CD4-positive, alpha-beta T cell (primary cell): ENCODE data around the gene CATSPER4. TPM values are rescaled to one million over a fixed set of nuclear protein-coding genes. Genes with fewer than 3 reads are reported as not detected.

ENCODE experiments used
- ATAC-seq: fragments of 200-7000 bp; cut with Tn5 transposase; one replicate; pipeline ENCODE4 v1.10.0; 2022; ENCODE audit warnings: mild to moderate bottlenecking; ENCODE audit not compliant: poor library complexity
- CTCF ChIA-PET: fragments of 350-600 bp; sonication (Branson Sonifier 250); formaldehyde crosslinking; loops from one replicate; lab custom pipeline; 2021; ENCODE audit warnings: antibody characterized with exemption, inconsistent platforms; lab: Charles Lee
- POLR2A ChIA-PET: fragments of 350-600 bp; sonication (Branson Sonifier 250); formaldehyde crosslinking; loops from one replicate; lab custom pipeline; 2021; ENCODE audit warnings: antibody characterized with exemption, inconsistent platforms; lab: Charles Lee
- DNase-seq, 14 experiments: peaks; one replicate each; pipeline ENCODE4 v3.0.0-alpha.2; 2013 to 2020; ENCODE audit warnings: mixed read lengths in 2 of 14
- H3K27ac ChIP-seq, 2 donors: one replicate each; pipeline versions ENCODE4 v1.5.1 to v1.7.0; 2013; ENCODE audit warnings: low read length in 2 of 2, low read depth in 1 of 2, mild to moderate bottlenecking in 1 of 2
- H3K27me3 ChIP-seq, 2 experiments: 1 replicate in 1 of 2; 2 replicates in 1 of 2; pipeline versions ENCODE4 v1.6.1 to v1.7.0; 2013; ENCODE audit warnings: low read length in 2 of 2, control low read depth in 1 of 2, mild to moderate bottlenecking in 1 of 2, moderate library complexity in 1 of 2; ENCODE audit not compliant: insufficient read depth in 2 of 2, control insufficient read depth in 1 of 2
- H3K36me3 ChIP-seq: one replicate; pipeline ENCODE4 v1.6.1; 2013; ENCODE audit warnings: low read length, control low read depth; ENCODE audit not compliant: insufficient read depth
- H3K4me1 ChIP-seq: one replicate; pipeline ENCODE4 v1.6.1; 2013; ENCODE audit warnings: low read length, control low read depth; ENCODE audit not compliant: insufficient read depth
- H3K4me3 ChIP-seq: one replicate; pipeline ENCODE4 v1.5.1; 2013; ENCODE audit warnings: mild to moderate bottlenecking, low read length, moderate library complexity
- H3K9me3 ChIP-seq, 2 experiments: 1 replicate in 1 of 2; 2 replicates in 1 of 2; pipeline versions ENCODE4 v1.6.1 to v1.7.0; 2013; ENCODE audit warnings: low read length in 2 of 2, mild to moderate bottlenecking in 2 of 2, control low read depth in 1 of 2, moderate library complexity in 1 of 2; ENCODE audit not compliant: control insufficient read depth in 1 of 2, insufficient read depth in 1 of 2
- H3K27ac Mint-ChIP-seq: one replicate; pipeline ENCODE4 v1.8.0; 2020; ENCODE audit warnings: mixed read lengths
- H3K27me3 Mint-ChIP-seq: one replicate; pipeline ENCODE4 v1.8.0; 2021; ENCODE audit warnings: mixed read lengths
- H3K36me3 Mint-ChIP-seq: one replicate; pipeline ENCODE4 v1.8.0; 2021; ENCODE audit warnings: low read depth, mixed read lengths
- H3K4me1 Mint-ChIP-seq: one replicate; pipeline ENCODE4 v1.8.0; 2021; ENCODE audit warnings: low read depth, mixed read lengths
- H3K4me3 Mint-ChIP-seq: one replicate; pipeline ENCODE4 v1.8.0; 2020; ENCODE audit warnings: mild to moderate bottlenecking, mixed read lengths
- H3K9me3 Mint-ChIP-seq: one replicate; pipeline ENCODE4 v1.8.0; 2020; ENCODE audit warnings: mixed read lengths
- CTCF ChIP-seq: fragments of 200-600 bp; IDR thresholded peaks from one replicate; pipeline ENCODE4 v1.8.0; 2022; ENCODE audit warnings: antibody characterized with exemption, mild to moderate bottlenecking
- intact Hi-C, 2 experiments: fragments of 100-400 bp; cut with DNase I in 1 of 2; cut with micrococcal nuclease in 1 of 2; formaldehyde crosslinking; loops; one replicate each; pipeline versions ENCODE4 v1.15.1 to v1.9.0; 2023 to 2025; cut with DNase I, micrococcal nuclease
- total RNA-seq, 174 experiments: library from RNA in 2 of 174; stranded (reverse) in 2 of 174; gene quantifications; one replicate each; pipeline ENCODE4 v1.2.3 and lab custom pipeline; 2021 to 2026

The CATSPER4 gene
- total RNA-seq, 2 experiments from 2014 or later = not detected

DNA sequence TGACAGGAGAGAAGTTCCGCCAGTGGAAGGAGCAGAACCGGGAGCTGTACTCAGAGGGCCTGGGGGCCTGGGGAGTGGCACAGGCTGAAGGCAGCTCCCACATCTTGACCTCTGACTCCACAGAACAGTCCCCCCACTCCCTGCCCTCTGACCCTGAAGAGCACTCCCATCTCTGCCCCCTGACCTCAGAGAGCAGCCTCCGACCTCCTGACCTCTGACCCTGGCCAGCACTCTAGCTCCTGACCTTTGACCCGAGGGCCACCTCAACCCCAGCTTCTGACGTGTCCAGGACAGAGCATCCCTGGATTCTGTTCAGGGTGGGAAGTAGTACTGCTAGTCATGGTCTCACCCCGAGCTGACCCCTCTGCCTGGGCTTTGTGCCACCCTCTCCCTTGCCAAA is 1.1 kb upstream of the CATSPER4 start:
- no peak overlapping the region for H3K27ac ChIP-seq
- ChIA-PET CTCF (interaction anchor here (3.5 kb wide), 1 partner anchor 45 kb away, joined by 12 read pairs; the partner anchor contains the start of gene CEP85), POLR2A (interaction anchor here (1.2 kb wide), 1 partner anchor 44 kb away, joined by 3 read pairs; no protein-coding TSS in a partner anchor)
- no peaks in the 10 kb centered on the region for H3K36me3 Mint-ChIP-seq
- no peaks in the 10 kb centered on the region for H3K27me3 ChIP-seq
- no peak for TF ChIP-seq CTCF
- H3K4me3 ChIP-seq = no peak overlapping the region
- no peaks in the 10 kb centered on the region for H3K36me3 ChIP-seq
- DNase-seq (no peak), ATAC-seq (no peak)
- no peaks in the 10 kb centered on the region for H3K9me3 ChIP-seq
- intact Hi-C loops = no loop called here
- peaks cover 11% of the 10 kb centered on the region for H3K4me1 ChIP-seq
- H3K4me1 Mint-ChIP-seq = peaks cover 17% of the 10 kb centered on the region
- no peaks in the 10 kb centered on the region for H3K9me3 Mint-ChIP-seq
- H3K4me3 Mint-ChIP-seq = no peak overlapping the region
- H3K27me3 Mint-ChIP-seq = no peaks in the 10 kb centered on the region
- no peak overlapping the region for H3K27ac Mint-ChIP-seq

DNA sequence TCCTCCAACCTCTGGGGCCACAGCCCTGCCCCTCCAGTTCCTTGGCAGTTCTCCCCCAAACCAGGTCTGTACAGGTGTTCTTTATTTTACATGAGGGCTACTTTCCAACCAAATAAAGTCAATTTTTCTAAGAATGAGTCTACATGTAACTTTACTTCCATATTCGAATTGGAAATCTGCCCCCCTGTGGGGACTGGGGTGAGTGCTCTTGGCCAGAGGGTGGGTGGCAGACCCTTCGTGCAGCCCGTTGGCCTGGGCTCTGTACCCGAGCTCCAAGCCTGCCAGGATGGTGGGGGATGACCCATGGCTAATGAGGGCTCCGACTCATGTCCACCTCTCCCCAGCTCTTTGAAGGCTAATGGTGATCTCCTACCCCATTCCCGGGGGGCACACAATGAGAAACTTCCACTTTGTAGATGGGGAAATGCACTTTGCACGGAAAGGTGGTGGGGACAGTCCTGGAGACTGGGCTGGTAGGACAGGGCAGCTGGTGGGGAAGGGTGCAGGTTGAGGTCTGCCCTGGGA is 589 bp upstream of the CATSPER4 start:
- Mint-ChIP-seq H3K9me3 (no peaks in the 10 kb centered on the region), H3K4me3 (no peak overlapping the region), H3K36me3 (no peaks in the 10 kb centered on the region), H3K4me1 (peaks cover 17% of the 10 kb centered on the region), H3K27ac (no peak overlapping the region), H3K27me3 (no peaks in the 10 kb centered on the region)
- POLR2A ChIA-PET = interaction anchor here (1.2 kb wide), 1 partner anchor 44 kb away, joined by 3 read pairs; no protein-coding TSS in a partner anchor
- ATAC-seq (no peak), DNase-seq (no peak)
- peaks cover 11% of the 10 kb centered on the region for H3K4me1 ChIP-seq
- intact Hi-C loops = no loop called here
- no peaks in the 10 kb centered on the region for H3K27me3 ChIP-seq
- CTCF ChIA-PET = interaction anchor here (3.5 kb wide), 1 partner anchor 44 kb away, joined by 12 read pairs; the partner anchor contains the start of gene CEP85
- H3K36me3 ChIP-seq = no peaks in the 10 kb centered on the region
- H3K4me3 ChIP-seq = no peak overlapping the region
- H3K9me3 ChIP-seq = no peaks in the 10 kb centered on the region
- H3K27ac ChIP-seq = no peak overlapping the region
- TF ChIP-seq CTCF = no peak

- intact Hi-C loops = no loop called here
- H3K4me1 Mint-ChIP-seq = peaks cover 17% of the 10 kb centered on the region
- TF ChIP-seq CTCF = no peak
- Histone ChIP-seq H3K36me3 (no peaks in the 10 kb centered on the region), H3K4me3 (no peak overlapping the region), H3K27me3 (no peaks in the 10 kb centered on the region), H3K27ac (no peak overlapping the region), H3K9me3 (no peaks in the 10 kb centered on the region), H3K4me1 (peaks cover 11% of the 10 kb centered on the region)
- CTCF ChIA-PET = interaction anchor here (3.5 kb wide), 1 partner anchor 42 kb away, joined by 12 read pairs; the partner anchor contains the start of gene CEP85
- H3K9me3 Mint-ChIP-seq = no peaks in the 10 kb centered on the region
- ATAC-seq (peak; percentile 24), DNase-seq (peak in 1 of 14 experiments; percentile 43)
- no peaks in the 10 kb centered on the region for H3K36me3 Mint-ChIP-seq
- no peaks in the 10 kb centered on the region for H3K27me3 Mint-ChIP-seq
- H3K4me3 Mint-ChIP-seq = no peak overlapping the region
- no peak overlapping the region for H3K27ac Mint-ChIP-seq
- POLR2A ChIA-PET = no interaction called here
Observed at GRCh38 chr1:26191739-26192138, 1.3 kb downstream of the CATSPER4 start.
